ENCODE data around the gene KCNIP4.

Gene KCNIP4

GRCh38 chr4:21320034-21320433 lies 628.5 kb downstream of the KCNIP4 start:
- DNase-seq, result no peak

GRCh38 chr4:21307709-21308108 lies 640.9 kb downstream of the KCNIP4 start:
- DNase-seq, result no peak

- DNase-seq, result no peak
These were observed 644.1 kb downstream of the KCNIP4 start for GRCh38 chr4:21304540-21304887.

- no peak for DNase-seq
These were observed 658.0 kb downstream of the KCNIP4 start for GRCh38 chr4:21290562-21290961.

GRCh38 chr4:21276046-21276445 lies 672.5 kb downstream of the KCNIP4 start:
- DNase-seq, result no peak

- DNase-seq, result no peak
These were observed 677.0 kb downstream of the KCNIP4 start for GRCh38 chr4:21271439-21272052.

- DNase-seq, result no peak
These were observed 700.2 kb downstream of the KCNIP4 start for GRCh38 chr4:21248331-21248730.

- DNase-seq, result no peak
These were observed 706.4 kb downstream of the KCNIP4 start for GRCh38 chr4:21242163-21242562.

GRCh38 chr4:21226637-21227538 lies 721.7 kb downstream of the KCNIP4 start:
- DNase-seq, result no peak

- DNase-seq, result no peak
These were observed 736.7 kb downstream of the KCNIP4 start for GRCh38 chr4:21211846-21212245.

GRCh38 chr4:21209860-21210259 lies 738.7 kb downstream of the KCNIP4 start:
- DNase-seq, result no peak

GRCh38 chr4:21205821-21206531 lies 742.6 kb downstream of the KCNIP4 start:
- DNase-seq, result no peak

GRCh38 chr4:21203416-21203815 lies 745.2 kb downstream of the KCNIP4 start:
- DNase-seq, result no peak

GRCh38 chr4:21202959-21203358 lies 745.6 kb downstream of the KCNIP4 start:
- DNase-seq, result no peak

GRCh38 chr4:21198683-21199082 lies 749.9 kb downstream of the KCNIP4 start:
- DNase-seq, result no peak

GRCh38 chr4:21195682-21196081 lies 752.9 kb downstream of the KCNIP4 start:
- DNase-seq, result no peak

GRCh38 chr4:21192367-21192766 lies 756.2 kb downstream of the KCNIP4 start:
- no peak for DNase-seq

- no peak for DNase-seq
These were observed 757.3 kb downstream of the KCNIP4 start for GRCh38 chr4:21191317-21191716.

GRCh38 chr4:21184788-21185187 lies 763.8 kb downstream of the KCNIP4 start:
- no peak for DNase-seq

- DNase-seq, result no peak
These were observed 766.9 kb downstream of the KCNIP4 start for GRCh38 chr4:21181716-21182115.

- no peak for DNase-seq
These were observed 770.7 kb downstream of the KCNIP4 start for GRCh38 chr4:21177871-21178270.

GRCh38 chr4:21177092-21177491 lies 771.5 kb downstream of the KCNIP4 start:
- DNase-seq, result no peak

- no peak for DNase-seq
These were observed 780.9 kb downstream of the KCNIP4 start for GRCh38 chr4:21167711-21168110.

GRCh38 chr4:21155367-21155766 lies 793.2 kb downstream of the KCNIP4 start:
- no peak for DNase-seq

All from NCI-H2029 (cell line).